ENCODE data around the gene LTBP2.

LTBP2 gene

GRCh38 chr14:74577247-74577947, 34.6 kb downstream of the LTBP2 start:
- no peak overlapping the region for H3K27ac ChIP-seq (ENCODE audit: low read depth, low read length)
- H3K9me3 ChIP-seq (ENCODE audit: control insufficient read depth, insufficient read depth, low read length) = no peaks in the 10 kb centered on the region
- H3K4me1 ChIP-seq (ENCODE audit: control insufficient read depth, insufficient read depth, low read length) = peaks cover 4% of the 10 kb centered on the region; the same call in 1 of the 2 replicates
- no peaks in the 10 kb centered on the region for H3K36me3 ChIP-seq (ENCODE audit: control insufficient read depth, insufficient read depth, low read length)
- H3K27me3 ChIP-seq (ENCODE audit: control insufficient read depth, insufficient read depth, low read length) = no peaks in the 10 kb centered on the region
- H3K4me3 ChIP-seq (ENCODE audit: low read depth, low read length) = no peak overlapping the region
- H3K9ac ChIP-seq (ENCODE audit: low read depth, low read length) = no peak overlapping the region

- H3K4me1 ChIP-seq (ENCODE audit: control insufficient read depth, insufficient read depth, low read length) = peaks cover 4% of the 10 kb centered on the region; the same call in 1 of the 2 replicates
- no peak overlapping the region for H3K9ac ChIP-seq (ENCODE audit: low read depth, low read length)
- no peaks in the 10 kb centered on the region for H3K27me3 ChIP-seq (ENCODE audit: control insufficient read depth, insufficient read depth, low read length)
- H3K36me3 ChIP-seq (ENCODE audit: control insufficient read depth, insufficient read depth, low read length) = no peaks in the 10 kb centered on the region
- no peak overlapping the region for H3K27ac ChIP-seq (ENCODE audit: low read depth, low read length)
- no peaks in the 10 kb centered on the region for H3K9me3 ChIP-seq (ENCODE audit: control insufficient read depth, insufficient read depth, low read length)
- no peak overlapping the region for H3K4me3 ChIP-seq (ENCODE audit: low read depth, low read length)
Observed at GRCh38 chr14:74575936-74576335, 36.1 kb downstream of the LTBP2 start.

GRCh38 chr14:74575507-74575906, 36.5 kb downstream of the LTBP2 start:
- Histone ChIP-seq H3K27me3 (ENCODE audit: control insufficient read depth, insufficient read depth, low read length) (no peaks in the 10 kb centered on the region), H3K4me3 (ENCODE audit: low read depth, low read length) (no peak overlapping the region), H3K9ac (ENCODE audit: low read depth, low read length) (no peak overlapping the region), H3K9me3 (ENCODE audit: control insufficient read depth, insufficient read depth, low read length) (no peaks in the 10 kb centered on the region), H3K4me1 (ENCODE audit: control insufficient read depth, insufficient read depth, low read length) (peaks cover 4% of the 10 kb centered on the region; the same call in 1 of the 2 replicates), H3K27ac (ENCODE audit: low read depth, low read length) (no peak overlapping the region), H3K36me3 (ENCODE audit: control insufficient read depth, insufficient read depth, low read length) (no peaks in the 10 kb centered on the region)

GRCh38 chr14:74574706-74575105, 37.3 kb downstream of the LTBP2 start:
- H3K9me3 ChIP-seq (ENCODE audit: control insufficient read depth, insufficient read depth, low read length) = no peaks in the 10 kb centered on the region
- no peaks in the 10 kb centered on the region for H3K27me3 ChIP-seq (ENCODE audit: control insufficient read depth, insufficient read depth, low read length)
- peaks cover 4% of the 10 kb centered on the region; the same call in 1 of the 2 replicates for H3K4me1 ChIP-seq (ENCODE audit: control insufficient read depth, insufficient read depth, low read length)
- no peaks in the 10 kb centered on the region for H3K36me3 ChIP-seq (ENCODE audit: control insufficient read depth, insufficient read depth, low read length)
- no peak overlapping the region for H3K27ac ChIP-seq (ENCODE audit: low read depth, low read length)
- no peak overlapping the region for H3K4me3 ChIP-seq (ENCODE audit: low read depth, low read length)
- no peak overlapping the region for H3K9ac ChIP-seq (ENCODE audit: low read depth, low read length)

- Histone ChIP-seq H3K9ac (ENCODE audit: low read depth, low read length) (no peak overlapping the region), H3K36me3 (ENCODE audit: control insufficient read depth, insufficient read depth, low read length) (no peaks in the 10 kb centered on the region), H3K4me3 (ENCODE audit: low read depth, low read length) (no peak overlapping the region), H3K27ac (ENCODE audit: low read depth, low read length) (no peak overlapping the region), H3K27me3 (ENCODE audit: control insufficient read depth, insufficient read depth, low read length) (no peaks in the 10 kb centered on the region), H3K9me3 (ENCODE audit: control insufficient read depth, insufficient read depth, low read length) (no peaks in the 10 kb centered on the region), H3K4me1 (ENCODE audit: control insufficient read depth, insufficient read depth, low read length) (peaks cover 4% of the 10 kb centered on the region; the same call in 1 of the 2 replicates)
Observed at GRCh38 chr14:74574090-74574433, 38.0 kb downstream of the LTBP2 start.

GRCh38 chr14:74573421-74574089, 38.5 kb downstream of the LTBP2 start:
- Histone ChIP-seq H3K4me1 (ENCODE audit: control insufficient read depth, insufficient read depth, low read length) (peaks cover 4% of the 10 kb centered on the region; the same call in 1 of the 2 replicates), H3K36me3 (ENCODE audit: control insufficient read depth, insufficient read depth, low read length) (no peaks in the 10 kb centered on the region), H3K9ac (ENCODE audit: low read depth, low read length) (no peak overlapping the region), H3K27me3 (ENCODE audit: control insufficient read depth, insufficient read depth, low read length) (no peaks in the 10 kb centered on the region), H3K27ac (ENCODE audit: low read depth, low read length) (no peak overlapping the region), H3K4me3 (ENCODE audit: low read depth, low read length) (no peak overlapping the region), H3K9me3 (ENCODE audit: control insufficient read depth, insufficient read depth, low read length) (no peaks in the 10 kb centered on the region)

- no peaks in the 10 kb centered on the region for H3K36me3 ChIP-seq (ENCODE audit: control insufficient read depth, insufficient read depth, low read length)
- H3K9me3 ChIP-seq (ENCODE audit: control insufficient read depth, insufficient read depth, low read length) = no peaks in the 10 kb centered on the region
- no peak overlapping the region for H3K9ac ChIP-seq (ENCODE audit: low read depth, low read length)
- H3K27ac ChIP-seq (ENCODE audit: low read depth, low read length) = no peak overlapping the region
- H3K27me3 ChIP-seq (ENCODE audit: control insufficient read depth, insufficient read depth, low read length) = no peaks in the 10 kb centered on the region
- H3K4me3 ChIP-seq (ENCODE audit: low read depth, low read length) = no peak overlapping the region
- peaks cover 4% of the 10 kb centered on the region; the same call in 1 of the 2 replicates for H3K4me1 ChIP-seq (ENCODE audit: control insufficient read depth, insufficient read depth, low read length)
Observed at GRCh38 chr14:74572726-74573301, 39.2 kb downstream of the LTBP2 start.

- no peaks in the 10 kb centered on the region for H3K9me3 ChIP-seq (ENCODE audit: control insufficient read depth, insufficient read depth, low read length)
- no peaks in the 10 kb centered on the region for H3K36me3 ChIP-seq (ENCODE audit: control insufficient read depth, insufficient read depth, low read length)
- no peak overlapping the region for H3K27ac ChIP-seq (ENCODE audit: low read depth, low read length)
- H3K27me3 ChIP-seq (ENCODE audit: control insufficient read depth, insufficient read depth, low read length) = no peaks in the 10 kb centered on the region
- no peak overlapping the region for H3K9ac ChIP-seq (ENCODE audit: low read depth, low read length)
- peaks cover 4% of the 10 kb centered on the region; the same call in 1 of the 2 replicates for H3K4me1 ChIP-seq (ENCODE audit: control insufficient read depth, insufficient read depth, low read length)
- H3K4me3 ChIP-seq (ENCODE audit: low read depth, low read length) = no peak overlapping the region
Observed at GRCh38 chr14:74571901-74572725, 39.9 kb downstream of the LTBP2 start.

- H3K27me3 ChIP-seq (ENCODE audit: control insufficient read depth, insufficient read depth, low read length) = no peaks in the 10 kb centered on the region
- no peak overlapping the region for H3K9ac ChIP-seq (ENCODE audit: low read depth, low read length)
- H3K36me3 ChIP-seq (ENCODE audit: control insufficient read depth, insufficient read depth, low read length) = no peaks in the 10 kb centered on the region
- H3K4me1 ChIP-seq (ENCODE audit: control insufficient read depth, insufficient read depth, low read length) = peaks cover 4% of the 10 kb centered on the region; the same call in 1 of the 2 replicates
- no peak overlapping the region for H3K27ac ChIP-seq (ENCODE audit: low read depth, low read length)
- no peaks in the 10 kb centered on the region for H3K9me3 ChIP-seq (ENCODE audit: control insufficient read depth, insufficient read depth, low read length)
- no peak overlapping the region for H3K4me3 ChIP-seq (ENCODE audit: low read depth, low read length)
Observed at GRCh38 chr14:74571441-74571841, 40.6 kb downstream of the LTBP2 start.

GRCh38 chr14:74570696-74571095, 41.3 kb downstream of the LTBP2 start:
- H3K9ac ChIP-seq (ENCODE audit: low read depth, low read length) = no peak overlapping the region
- H3K36me3 ChIP-seq (ENCODE audit: control insufficient read depth, insufficient read depth, low read length) = no peaks in the 10 kb centered on the region
- no peaks in the 10 kb centered on the region for H3K27me3 ChIP-seq (ENCODE audit: control insufficient read depth, insufficient read depth, low read length)
- H3K4me3 ChIP-seq (ENCODE audit: low read depth, low read length) = no peak overlapping the region
- no peak overlapping the region for H3K27ac ChIP-seq (ENCODE audit: low read depth, low read length)
- no peaks in the 10 kb centered on the region for H3K9me3 ChIP-seq (ENCODE audit: control insufficient read depth, insufficient read depth, low read length)
- H3K4me1 ChIP-seq (ENCODE audit: control insufficient read depth, insufficient read depth, low read length) = peaks cover 4% of the 10 kb centered on the region; the same call in 1 of the 2 replicates

Data from HUES48 (cell line).